GM21825 (cell line): Measurements from ENCODE around the gene MARK1.
"Not testable (repeated sequence)": the region's sequence is repeated elsewhere in the genome, so short reads cannot be mapped to it uniquely, and the experiment has no call there.

Experiments
- ATAC-seq: cut with Tn5 transposase; IDR thresholded peaks from one replicate; pipeline ENCODE4 v1.9.1; 2021; ENCODE audit warnings: mild to moderate bottlenecking, moderate library complexity; ENCODE audit not compliant: unreplicated experiment

MARK1 gene

GRCh38 chr1:220605651-220606050 is 77.7 kb downstream of the MARK1 start:
- not testable (repeated sequence) for ATAC-seq

- ATAC-seq = not testable (repeated sequence)
Measured at GRCh38 chr1:220611100-220611499, 83.2 kb downstream of the MARK1 start.

- no peak for ATAC-seq
Measured at GRCh38 chr1:220616836-220617235, 88.9 kb downstream of the MARK1 start.

- no peak for ATAC-seq
Measured at GRCh38 chr1:220628431-220628830, 100.5 kb downstream of the MARK1 start.

- ATAC-seq = no peak
Measured at GRCh38 chr1:220631238-220631815, 103.4 kb downstream of the MARK1 start.

GRCh38 chr1:220637759-220638158 is 109.8 kb downstream of the MARK1 start:
- ATAC-seq = no peak

GRCh38 chr1:220642285-220642684 is 114.3 kb downstream of the MARK1 start:
- no peak for ATAC-seq

- no peak for ATAC-seq
Measured at GRCh38 chr1:220652995-220653394, 125.1 kb downstream of the MARK1 start.

GRCh38 chr1:220655509-220655908 is 127.6 kb downstream of the MARK1 start:
- peak; percentile 86 for ATAC-seq

GRCh38 chr1:220655961-220656740 is 128.2 kb downstream of the MARK1 start:
- peak; percentile 11 for ATAC-seq

- no peak for ATAC-seq
Measured at GRCh38 chr1:220666349-220666748, 138.4 kb downstream of the MARK1 start.

GRCh38 chr1:220669005-220669404 is 141.1 kb downstream of the MARK1 start:
- ATAC-seq = no peak

GRCh38 chr1:220670365-220670764 is 142.4 kb downstream of the MARK1 start:
- ATAC-seq = no peak

- ATAC-seq = no peak
Measured at GRCh38 chr1:220673921-220674320, 146.0 kb downstream of the MARK1 start.

- ATAC-seq = no peak
Measured at GRCh38 chr1:220677251-220677650, 149.3 kb downstream of the MARK1 start.

GRCh38 chr1:220680085-220680687 is 152.2 kb downstream of the MARK1 start:
- ATAC-seq = peak; percentile 94

GRCh38 chr1:220681220-220681880 is 153.4 kb downstream of the MARK1 start:
- no peak for ATAC-seq

- ATAC-seq = no peak
Measured at GRCh38 chr1:220682901-220683576, 155.1 kb downstream of the MARK1 start.

- ATAC-seq = not testable (repeated sequence)
Measured at GRCh38 chr1:220683716-220684115, 155.8 kb downstream of the MARK1 start.

GRCh38 chr1:220684890-220685289 is 157.0 kb downstream of the MARK1 start:
- ATAC-seq = no peak

- no peak for ATAC-seq
Measured at GRCh38 chr1:220685879-220686278, 157.9 kb downstream of the MARK1 start.
